SU-DHL-6 (cell line): ENCODE results near the gene MAP2K7.

Experiments used
- H2AFZ ChIP-seq: fragments of 200-600 bp; sonication (generic); 2 replicates; pipeline ENCODE4 v1.6.1; 2014; ENCODE audit warnings: low read depth, mild to moderate bottlenecking, moderate library complexity, mixed read lengths, antibody characterized with exemption, low read length; ENCODE audit not compliant: severe bottlenecking
- H3F3A ChIP-seq: fragments of 200-600 bp; shearing (Covaris generic); 2 replicates; pipeline ENCODE4 v1.6.0; 2016; ENCODE audit warnings: antibody characterized with exemption, mild to moderate bottlenecking; ENCODE audit not compliant: insufficient read depth
- H3K27ac ChIP-seq: fragments of 200-600 bp; sonication (generic); 2 replicates; pipeline ENCODE4 v1.5.1; 2016; ENCODE audit warnings: low read depth, mild to moderate bottlenecking, low read length, moderate library complexity, mixed read lengths
- H3K27me3 ChIP-seq: fragments of 200-600 bp; sonication (generic), shearing (Covaris generic); 2 replicates; pipeline ENCODE4 v1.6.0; 2014; ENCODE audit warnings: mild to moderate bottlenecking, low read length
- H3K36me3 ChIP-seq: fragments of 200-600 bp; sonication (generic); 2 replicates; pipeline ENCODE4 v1.6.1; 2014; ENCODE audit warnings: mild to moderate bottlenecking, low read length, mixed read lengths
- H3K4me2 ChIP-seq: fragments of 300-600, 200-600 bp; shearing (Covaris generic), sonication (generic); 2 replicates; pipeline ENCODE4 v1.6.0; 2014; ENCODE audit warnings: low read length, low read depth, mild to moderate bottlenecking; ENCODE audit not compliant: poor library complexity, severe bottlenecking
- H3K4me3 ChIP-seq: fragments of 200-600 bp; sonication (generic); 2 replicates; pipeline ENCODE4 v1.5.1; 2014; ENCODE audit warnings: antibody characterized with exemption, low read length, mild to moderate bottlenecking, mixed read lengths; ENCODE audit not compliant: insufficient read depth, poor library complexity, severe bottlenecking
- H3K79me2 ChIP-seq: fragments of 200-600 bp; sonication (generic); 2 replicates; pipeline ENCODE4 v1.6.1; 2014; ENCODE audit warnings: mild to moderate bottlenecking, low read length, moderate library complexity; ENCODE audit not compliant: insufficient read depth
- H3K9ac ChIP-seq: fragments of 200-600 bp; sonication (generic); 2 replicates; pipeline ENCODE4 v1.7.0; 2014; ENCODE audit warnings: mild to moderate bottlenecking, low read length
- H3K9me2 ChIP-seq: fragments of 200-600 bp; sonication (generic); replicated peaks from 2 replicates; pipeline ENCODE4 v1.6.1; 2014; ENCODE audit warnings: low read length; ENCODE audit not compliant: insufficient read depth
- H3K9me3 ChIP-seq: fragments of 200-600 bp; sonication (generic); 2 replicates; pipeline ENCODE4 v1.6.1; 2014; ENCODE audit warnings: low read length, mixed read lengths; ENCODE audit not compliant: insufficient read depth
- H4K20me1 ChIP-seq: fragments of 200-600 bp; sonication (generic); 2 replicates; pipeline ENCODE4 v1.6.1; 2014; ENCODE audit warnings: low read depth, mild to moderate bottlenecking, antibody characterized with exemption, low read length, moderate library complexity, mixed read lengths
- CTCF ChIP-seq: fragments of 200-600 bp; sonication (generic); IDR thresholded peaks from one replicate; pipeline ENCODE4 v1.5.1; 2017; ENCODE audit warnings: antibody characterized with exemption, mild to moderate bottlenecking, low read length, moderate library complexity; ENCODE audit not compliant: insufficient read depth, poor library complexity, severe bottlenecking
- EZH2phosphoT487 ChIP-seq: fragments of 200-600 bp; sonication (generic), shearing (Covaris generic); conservative IDR thresholded peaks from 2 replicates; pipeline ENCODE4 v1.6.1; 2018; ENCODE audit warnings: mild to moderate bottlenecking, antibody characterized with exemption, low read length, moderate library complexity, mixed read lengths

Gene MAP2K7

GRCh38 chr19:7874076-7874896 lies 29.4 kb upstream of the MAP2K7 start, which contains the start of gene PRR36:
TSS of gene PRR36 (minus strand) at chr19:7874390. CDS start at chr19:7873689, 701 bp downstream.
- no peak within 1 kb of the TSS for H3K4me2 ChIP-seq
- no peaks in the 10 kb centered on the region for H3K9me2 ChIP-seq
- TF ChIP-seq EZH2phosphoT487: no peak
- no peak for TF ChIP-seq CTCF
- H3K27me3 ChIP-seq: no peaks in the 10 kb centered on the region
- peaks cover 11% of the 10 kb centered on the region for H3F3A ChIP-seq
- H3K9ac ChIP-seq: no peak within 1 kb of the TSS
- no peak within 1 kb of the TSS for H3K27ac ChIP-seq
- H3K9me3 ChIP-seq: no peaks in the 10 kb centered on the region
- no peak within 1 kb of the TSS for H2AFZ ChIP-seq
- no peaks in the 10 kb centered on the region for H3K79me2 ChIP-seq
- no peak within 1 kb of the TSS for H3K4me3 ChIP-seq
- no peaks in the 10 kb centered on the region for H4K20me1 ChIP-seq
- no peaks in the 10 kb centered on the region for H3K36me3 ChIP-seq

GRCh38 chr19:7874897-7875273 lies 28.8 kb upstream of the MAP2K7 start:
- Histone ChIP-seq H3K4me3 (no peak overlapping the region), H3K27me3 (no peaks in the 10 kb centered on the region), H3K79me2 (no peaks in the 10 kb centered on the region), H3K9ac (no peak overlapping the region), H2AFZ (no peak overlapping the region), H3K9me2 (no peaks in the 10 kb centered on the region), H3K4me2 (no peak overlapping the region), H4K20me1 (no peaks in the 10 kb centered on the region), H3K27ac (no peak overlapping the region), H3K36me3 (no peaks in the 10 kb centered on the region), H3K9me3 (no peaks in the 10 kb centered on the region), H3F3A (peaks cover 11% of the 10 kb centered on the region)
- no peak for TF ChIP-seq CTCF
- TF ChIP-seq EZH2phosphoT487: no peak

GRCh38 chr19:7877249-7877836 lies 26.3 kb upstream of the MAP2K7 start:
- H3K79me2 ChIP-seq: no peaks in the 10 kb centered on the region
- H3K36me3 ChIP-seq: no peaks in the 10 kb centered on the region
- H3K4me3 ChIP-seq: no peak overlapping the region
- no peak overlapping the region for H3K27ac ChIP-seq
- H3K9me3 ChIP-seq: no peaks in the 10 kb centered on the region
- no peaks in the 10 kb centered on the region for H3F3A ChIP-seq
- H2AFZ ChIP-seq: no peak overlapping the region
- no peaks in the 10 kb centered on the region for H3K27me3 ChIP-seq
- H3K4me2 ChIP-seq: no peak overlapping the region
- H3K9ac ChIP-seq: no peak overlapping the region
- H4K20me1 ChIP-seq: no peaks in the 10 kb centered on the region
- TF ChIP-seq CTCF: no peak
- no peak for TF ChIP-seq EZH2phosphoT487
- H3K9me2 ChIP-seq: no peaks in the 10 kb centered on the region
